Measurements from ENCODE around the gene APC. TPM values are rescaled to one million over a fixed set of nuclear protein-coding genes. Genes with fewer than 3 reads are reported as not detected.

The APC gene
- total and polyA plus RNA-seq, 4 experiments from 2014 or later = 4.4 to 44.5 (median 31.8) TPM

GRCh38 chr5:112794410-112794809, 56.7 kb downstream of the APC start:
- Mint-ChIP-seq H3K4me3 (no peak overlapping the region), H3K9me3 (no peaks in the 10 kb centered on the region), H3K27ac (peak overlapping the region in 1 of 7 donors; percentile 53), H3K4me1 (peaks cover 0 to 8% (median 3%) of the 10 kb centered on the region in 4 donors), H3K36me3 (peaks cover 51 to 53% of the 10 kb centered on the region in 2 donors), H3K27me3 (no peaks in the 10 kb centered on the region)
- H3K9me3 ChIP-seq (ENCODE audit: control insufficient read depth in 1 of 2, low read length in 2 of 2) = no peaks in the 10 kb centered on the region
- H3K27ac ChIP-seq (ENCODE audit: low read depth, low read length) = no peak overlapping the region
- intact Hi-C loops (cut with micrococcal nuclease) = no loop called here
- CTCF ChIA-PET (ENCODE audit: partially characterized antibody) = interaction anchor here (0.9 to 1.4 kb wide), 2 partner anchors 9 to 244 kb away, joined by 3 to 5 read pairs; no protein-coding TSS in a partner anchor
- H3K4me3 ChIP-seq (ENCODE audit: low read length in 2 of 2) = no peak overlapping the region
- DNase-seq = no peak
- peaks cover 15% of the 10 kb centered on the region for H3K36me3 ChIP-seq (ENCODE audit: insufficient read depth, low read length)
- H3K4me1 ChIP-seq (ENCODE audit: insufficient read depth, low read length) = no peaks in the 10 kb centered on the region
- POLR2A ChIA-PET (ENCODE audit: partially characterized antibody) = no interaction called here
- H3K27me3 ChIP-seq (ENCODE audit: insufficient read depth, low read length) = no peaks in the 10 kb centered on the region

GRCh38 chr5:112795342-112795741, 57.7 kb downstream of the APC start:
- no peaks in the 10 kb centered on the region for H3K9me3 ChIP-seq (ENCODE audit: control insufficient read depth in 1 of 2, low read length in 2 of 2)
- DNase-seq = no peak
- Mint-ChIP-seq H3K27ac (no peak overlapping the region), H3K27me3 (no peaks in the 10 kb centered on the region), H3K36me3 (peaks cover 54 to 57% of the 10 kb centered on the region in 2 donors), H3K4me1 (peaks cover 0 to 8% (median 3%) of the 10 kb centered on the region in 4 donors), H3K9me3 (no peaks in the 10 kb centered on the region), H3K4me3 (no peak overlapping the region)
- intact Hi-C loops (cut with micrococcal nuclease) = no loop called here
- H3K27ac ChIP-seq (ENCODE audit: low read depth, low read length) = no peak overlapping the region
- ChIA-PET POLR2A (ENCODE audit: partially characterized antibody) (no interaction called here), CTCF (ENCODE audit: partially characterized antibody) (interaction anchor here (0.6 to 1.0 kb wide), 2 partner anchors 19 to 53 kb away, joined by 3 to 4 read pairs; no protein-coding TSS in a partner anchor)
- H3K4me3 ChIP-seq (ENCODE audit: low read length in 2 of 2) = no peak overlapping the region
- no peaks in the 10 kb centered on the region for H3K27me3 ChIP-seq (ENCODE audit: insufficient read depth, low read length)
- H3K4me1 ChIP-seq (ENCODE audit: insufficient read depth, low read length) = no peaks in the 10 kb centered on the region
- H3K36me3 ChIP-seq (ENCODE audit: insufficient read depth, low read length) = peaks cover 15% of the 10 kb centered on the region

- intact Hi-C loops (cut with micrococcal nuclease) = no loop called here
- Histone ChIP-seq H3K36me3 (ENCODE audit: insufficient read depth, low read length) (peaks cover 15% of the 10 kb centered on the region), H3K27ac (ENCODE audit: low read depth, low read length) (no peak overlapping the region), H3K9me3 (ENCODE audit: control insufficient read depth in 1 of 2, low read length in 2 of 2) (no peaks in the 10 kb centered on the region), H3K4me3 (ENCODE audit: low read length in 2 of 2) (no peak overlapping the region), H3K4me1 (ENCODE audit: insufficient read depth, low read length) (no peaks in the 10 kb centered on the region), H3K27me3 (ENCODE audit: insufficient read depth, low read length) (no peaks in the 10 kb centered on the region)
- no peak for DNase-seq
- no peaks in the 10 kb centered on the region for H3K9me3 Mint-ChIP-seq
- no peaks in the 10 kb centered on the region for H3K27me3 Mint-ChIP-seq
- peaks cover 0 to 8% (median 3%) of the 10 kb centered on the region in 4 donors for H3K4me1 Mint-ChIP-seq
- H3K27ac Mint-ChIP-seq = peak overlapping the region in 2 of 7 donors; percentile 19 to 76
- POLR2A ChIA-PET (ENCODE audit: partially characterized antibody) = no interaction called here
- H3K4me3 Mint-ChIP-seq = no peak overlapping the region
- H3K36me3 Mint-ChIP-seq = peaks cover 55 to 57% of the 10 kb centered on the region in 2 donors
- CTCF ChIA-PET (ENCODE audit: partially characterized antibody) = interaction anchor here (0.6 to 1.0 kb wide), 3 partner anchors 18 to 241 kb away, joined by 3 to 4 read pairs (median 3); no protein-coding TSS in a partner anchor
Measured at GRCh38 chr5:112795944-112796678, 58.4 kb downstream of the APC start.

GRCh38 chr5:112799661-112800060, 62.0 kb downstream of the APC start:
- Histone ChIP-seq H3K4me3 (ENCODE audit: low read length in 2 of 2) (no peak overlapping the region), H3K4me1 (ENCODE audit: insufficient read depth, low read length) (no peaks in the 10 kb centered on the region), H3K27me3 (ENCODE audit: insufficient read depth, low read length) (no peaks in the 10 kb centered on the region), H3K9me3 (ENCODE audit: control insufficient read depth in 1 of 2, low read length in 2 of 2) (no peaks in the 10 kb centered on the region), H3K27ac (ENCODE audit: low read depth, low read length) (no peak overlapping the region), H3K36me3 (ENCODE audit: insufficient read depth, low read length) (peaks cover under 1% of the 10 kb centered on the region)
- intact Hi-C loops (cut with micrococcal nuclease) = no loop called here
- ChIA-PET CTCF (ENCODE audit: partially characterized antibody) (no interaction called here), POLR2A (ENCODE audit: partially characterized antibody) (no interaction called here)
- no peak overlapping the region for H3K4me3 Mint-ChIP-seq
- H3K27me3 Mint-ChIP-seq = no peaks in the 10 kb centered on the region
- H3K27ac Mint-ChIP-seq = peak overlapping the region in 1 of 7 donors; percentile 39
- peaks cover 44 to 46% of the 10 kb centered on the region in 2 donors for H3K36me3 Mint-ChIP-seq
- H3K4me1 Mint-ChIP-seq = peaks cover 0 to 6% (median 3%) of the 10 kb centered on the region in 4 donors
- no peaks in the 10 kb centered on the region for H3K9me3 Mint-ChIP-seq
- no peak for DNase-seq

- ChIA-PET POLR2A (ENCODE audit: partially characterized antibody) (no interaction called here), CTCF (ENCODE audit: partially characterized antibody) (no interaction called here)
- Mint-ChIP-seq H3K4me3 (no peak overlapping the region), H3K27ac (no peak overlapping the region), H3K9me3 (no peaks in the 10 kb centered on the region), H3K36me3 (peaks cover 40 to 45% of the 10 kb centered on the region in 2 donors), H3K27me3 (no peaks in the 10 kb centered on the region), H3K4me1 (peaks cover 0 to 4% (median 2%) of the 10 kb centered on the region in 4 donors)
- DNase-seq = no peak
- no peaks in the 10 kb centered on the region for H3K4me1 ChIP-seq (ENCODE audit: insufficient read depth, low read length)
- H3K9me3 ChIP-seq (ENCODE audit: control insufficient read depth in 1 of 2, low read length in 2 of 2) = no peaks in the 10 kb centered on the region
- intact Hi-C loops (cut with micrococcal nuclease) = no loop called here
- H3K4me3 ChIP-seq (ENCODE audit: low read length in 2 of 2) = no peak overlapping the region
- no peak overlapping the region for H3K27ac ChIP-seq (ENCODE audit: low read depth, low read length)
- H3K27me3 ChIP-seq (ENCODE audit: insufficient read depth, low read length) = no peaks in the 10 kb centered on the region
- H3K36me3 ChIP-seq (ENCODE audit: insufficient read depth, low read length) = no peaks in the 10 kb centered on the region
Measured at GRCh38 chr5:112800891-112801290, 63.2 kb downstream of the APC start.

GRCh38 chr5:112811023-112811422, 73.3 kb downstream of the APC start:
- H3K4me3 Mint-ChIP-seq = no peak overlapping the region
- POLR2A ChIA-PET (ENCODE audit: partially characterized antibody) = no interaction called here
- H3K36me3 ChIP-seq (ENCODE audit: insufficient read depth, low read length) = peaks cover 5% of the 10 kb centered on the region
- no peak overlapping the region for H3K27ac ChIP-seq (ENCODE audit: low read depth, low read length)
- no peaks in the 10 kb centered on the region for H3K9me3 ChIP-seq (ENCODE audit: control insufficient read depth in 1 of 2, low read length in 2 of 2)
- CTCF ChIA-PET (ENCODE audit: partially characterized antibody) = no interaction called here
- H3K27me3 Mint-ChIP-seq = no peaks in the 10 kb centered on the region
- H3K9me3 Mint-ChIP-seq = no peaks in the 10 kb centered on the region
- no peaks in the 10 kb centered on the region for H3K27me3 ChIP-seq (ENCODE audit: insufficient read depth, low read length)
- peak overlapping the region in 3 of 7 donors; percentile 8 to 72 (median 58) for H3K27ac Mint-ChIP-seq
- H3K4me1 ChIP-seq (ENCODE audit: insufficient read depth, low read length) = no peaks in the 10 kb centered on the region
- peaks cover 37 to 38% of the 10 kb centered on the region in 2 donors for H3K36me3 Mint-ChIP-seq
- H3K4me3 ChIP-seq (ENCODE audit: low read length in 2 of 2) = no peak overlapping the region
- H3K4me1 Mint-ChIP-seq = peaks cover 0 to 5% (median 1%) of the 10 kb centered on the region in 4 donors
- intact Hi-C loops (cut with micrococcal nuclease) = no loop called here
- no peak for DNase-seq

GRCh38 chr5:112812549-112812948, 74.9 kb downstream of the APC start:
- intact Hi-C loops (cut with micrococcal nuclease) = no loop called here
- H3K27ac ChIP-seq (ENCODE audit: low read depth, low read length) = no peak overlapping the region
- H3K36me3 Mint-ChIP-seq = peaks cover 38 to 41% of the 10 kb centered on the region in 2 donors
- H3K27me3 Mint-ChIP-seq = no peaks in the 10 kb centered on the region
- ChIA-PET CTCF (ENCODE audit: partially characterized antibody) (no interaction called here), POLR2A (ENCODE audit: partially characterized antibody) (interaction anchor here (0.6 kb wide), 1 partner anchor 9 kb away, joined by 4 read pairs; no protein-coding TSS in a partner anchor)
- DNase-seq = no peak
- H3K9me3 Mint-ChIP-seq = no peaks in the 10 kb centered on the region
- H3K4me1 ChIP-seq (ENCODE audit: insufficient read depth, low read length) = no peaks in the 10 kb centered on the region
- peaks cover 6% of the 10 kb centered on the region for H3K36me3 ChIP-seq (ENCODE audit: insufficient read depth, low read length)
- H3K4me1 Mint-ChIP-seq = peaks cover 0 to 5% (median 1%) of the 10 kb centered on the region in 4 donors
- no peaks in the 10 kb centered on the region for H3K27me3 ChIP-seq (ENCODE audit: insufficient read depth, low read length)
- no peak overlapping the region for H3K4me3 ChIP-seq (ENCODE audit: low read length in 2 of 2)
- no peaks in the 10 kb centered on the region for H3K9me3 ChIP-seq (ENCODE audit: control insufficient read depth in 1 of 2, low read length in 2 of 2)
- H3K4me3 Mint-ChIP-seq = no peak overlapping the region
- H3K27ac Mint-ChIP-seq = peak overlapping the region in 4 of 7 donors; percentile 20 to 45 (median 31)

Measured in CD4-positive, alpha-beta memory T cell (primary cell).